Progenitor cell of endocrine pancreas (in vitro differentiated cells): Measurements from ENCODE around the gene VCAN. TPM values are rescaled to one million over a fixed set of nuclear protein-coding genes. Genes with fewer than 3 reads are reported as not detected.

Experiments used
- DNase-seq: peaks from one replicate; pipeline ENCODE4 v3.0.0; 2021; ENCODE audit warnings: low spot score; ENCODE audit not compliant: unreplicated experiment
- H3K27ac Mint-ChIP-seq: 2 replicates; pipeline ENCODE4 v1.8.0; 2021; ENCODE audit warnings: mild to moderate bottlenecking, moderate library complexity, mixed read lengths
- H3K27me3 Mint-ChIP-seq: 2 replicates; pipeline ENCODE4 v1.8.0; 2021; ENCODE audit warnings: mixed read lengths
- H3K36me3 Mint-ChIP-seq: 2 replicates; pipeline ENCODE4 v1.8.0; 2022; ENCODE audit warnings: mixed read lengths; ENCODE audit not compliant: insufficient read depth
- H3K4me1 Mint-ChIP-seq: 2 replicates; pipeline ENCODE4 v1.8.0; 2021; ENCODE audit warnings: low read depth, mixed read lengths
- H3K4me3 Mint-ChIP-seq: 2 replicates; pipeline ENCODE4 v1.8.0; 2021; ENCODE audit warnings: low read depth, mild to moderate bottlenecking, moderate library complexity, mixed read lengths
- H3K9me3 Mint-ChIP-seq: 2 replicates; pipeline ENCODE4 v1.8.0; 2021; ENCODE audit warnings: low read depth, mixed read lengths
- total RNA-seq: library from RNA; stranded (reverse); gene quantifications from 2 replicates; pipeline ENCODE4 v1.2.1, GENCODE V29; 2021
- TF ChIP-seq, protein P1 (sequence below): fragments of 200-600 bp; sonication (generic); IDR thresholded peaks from one replicate; pipeline ENCODE4 v1.5.0; 2021; ENCODE audit warnings: antibody characterized with exemption, mild to moderate bottlenecking; ENCODE audit not compliant: unreplicated experiment

VCAN gene
- total RNA-seq, 1 donor from 2014 or later, result 673 TPM

DNA sequence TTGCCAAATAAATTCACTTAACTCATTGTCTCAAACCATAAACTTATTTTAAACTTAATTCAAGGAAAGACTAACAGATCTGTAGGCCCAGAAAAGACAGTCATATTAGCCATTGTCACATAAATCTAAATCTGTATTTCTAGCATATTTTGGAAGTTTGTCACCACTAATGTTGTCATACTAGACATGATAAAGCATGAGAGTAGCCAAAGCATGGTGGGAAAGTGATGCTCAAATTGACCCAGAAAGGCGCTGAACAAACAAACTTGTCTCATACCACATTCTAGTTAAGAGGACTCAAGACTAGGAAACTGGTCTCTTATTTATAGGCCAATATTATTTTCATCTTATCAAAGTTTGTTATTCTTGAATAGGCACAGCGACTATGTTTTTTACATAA lies 99.4 kb downstream of the VCAN start:
- Mint-ChIP-seq H3K27ac (no peak overlapping the region), H3K27me3 (no peaks in the 10 kb centered on the region), H3K9me3 (peaks cover 6% of the 10 kb centered on the region), H3K4me1 (peaks cover 10% of the 10 kb centered on the region), H3K4me3 (no peak overlapping the region), H3K36me3 (peaks cover 60% of the 10 kb centered on the region)
- TF ChIP-seq, protein P1, sequence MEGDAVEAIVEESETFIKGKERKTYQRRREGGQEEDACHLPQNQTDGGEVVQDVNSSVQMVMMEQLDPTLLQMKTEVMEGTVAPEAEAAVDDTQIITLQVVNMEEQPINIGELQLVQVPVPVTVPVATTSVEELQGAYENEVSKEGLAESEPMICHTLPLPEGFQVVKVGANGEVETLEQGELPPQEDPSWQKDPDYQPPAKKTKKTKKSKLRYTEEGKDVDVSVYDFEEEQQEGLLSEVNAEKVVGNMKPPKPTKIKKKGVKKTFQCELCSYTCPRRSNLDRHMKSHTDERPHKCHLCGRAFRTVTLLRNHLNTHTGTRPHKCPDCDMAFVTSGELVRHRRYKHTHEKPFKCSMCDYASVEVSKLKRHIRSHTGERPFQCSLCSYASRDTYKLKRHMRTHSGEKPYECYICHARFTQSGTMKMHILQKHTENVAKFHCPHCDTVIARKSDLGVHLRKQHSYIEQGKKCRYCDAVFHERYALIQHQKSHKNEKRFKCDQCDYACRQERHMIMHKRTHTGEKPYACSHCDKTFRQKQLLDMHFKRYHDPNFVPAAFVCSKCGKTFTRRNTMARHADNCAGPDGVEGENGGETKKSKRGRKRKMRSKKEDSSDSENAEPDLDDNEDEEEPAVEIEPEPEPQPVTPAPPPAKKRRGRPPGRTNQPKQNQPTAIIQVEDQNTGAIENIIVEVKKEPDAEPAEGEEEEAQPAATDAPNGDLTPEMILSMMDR, result no peak
- no peak for DNase-seq

DNA sequence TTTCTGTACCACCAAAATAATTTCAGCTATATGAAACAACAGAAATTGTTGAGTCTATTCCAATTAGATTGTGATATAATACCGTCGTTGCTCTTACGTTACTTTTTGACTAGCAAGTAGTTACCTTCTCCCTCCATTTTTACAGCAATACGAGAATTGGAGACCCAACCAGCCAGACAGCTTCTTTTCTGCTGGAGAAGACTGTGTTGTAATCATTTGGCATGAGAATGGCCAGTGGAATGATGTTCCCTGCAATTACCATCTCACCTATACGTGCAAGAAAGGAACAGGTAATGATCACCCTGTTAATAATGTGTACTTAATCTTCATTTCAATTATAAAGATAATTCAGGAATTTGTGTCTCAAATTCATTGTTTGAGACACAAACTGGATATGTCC lies 100.7 kb downstream of the VCAN start:
- Mint-ChIP-seq H3K27me3 (no peaks in the 10 kb centered on the region), H3K27ac (no peak overlapping the region), H3K9me3 (peaks cover 20% of the 10 kb centered on the region), H3K4me3 (no peak overlapping the region), H3K4me1 (peaks cover 6% of the 10 kb centered on the region), H3K36me3 (peaks cover 62% of the 10 kb centered on the region)
- DNase-seq, result no peak
- TF ChIP-seq, protein P1, result no peak

GRCh38 chr5:83576341-83576740 lies 104.8 kb downstream of the VCAN start:
- peaks cover 63% of the 10 kb centered on the region for H3K36me3 Mint-ChIP-seq
- H3K4me1 Mint-ChIP-seq, result peaks cover 9% of the 10 kb centered on the region
- no peak overlapping the region for H3K4me3 Mint-ChIP-seq
- no peaks in the 10 kb centered on the region for H3K27me3 Mint-ChIP-seq
- H3K9me3 Mint-ChIP-seq, result peaks cover 33% of the 10 kb centered on the region
- DNase-seq, result no peak
- H3K27ac Mint-ChIP-seq, result peak overlapping the region; percentile 33
- TF ChIP-seq, protein P1, result no peak

DNA sequence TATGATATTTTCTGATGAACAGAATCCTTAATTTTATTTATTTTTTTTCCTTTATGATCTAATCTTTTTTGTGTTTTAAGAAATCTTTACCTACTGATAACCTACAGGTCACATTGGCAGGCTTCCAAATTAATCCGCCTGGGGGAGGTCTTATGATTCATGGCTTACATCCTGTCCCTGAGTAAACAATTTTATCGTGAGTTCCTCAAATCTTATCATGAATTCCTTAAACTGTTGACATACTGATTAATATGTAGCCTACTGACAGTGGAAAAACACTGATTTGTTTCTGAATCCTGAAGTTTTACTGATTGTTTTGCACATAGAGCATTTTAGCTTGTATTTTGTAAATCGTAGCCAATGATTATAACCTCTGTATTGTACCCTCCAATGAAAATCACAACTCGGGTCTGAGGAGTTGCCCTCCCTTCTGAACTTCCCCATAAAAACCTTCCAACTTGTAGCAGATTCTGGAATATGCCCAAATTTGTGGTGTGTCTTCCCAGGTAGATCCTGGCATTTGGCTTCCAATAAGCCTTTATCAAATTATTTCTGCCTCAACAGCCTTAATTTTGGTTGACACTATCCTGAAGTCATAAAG lies 105.6 kb downstream of the VCAN start:
- H3K36me3 Mint-ChIP-seq, result peaks cover 69% of the 10 kb centered on the region
- H3K27me3 Mint-ChIP-seq, result no peaks in the 10 kb centered on the region

DNA sequence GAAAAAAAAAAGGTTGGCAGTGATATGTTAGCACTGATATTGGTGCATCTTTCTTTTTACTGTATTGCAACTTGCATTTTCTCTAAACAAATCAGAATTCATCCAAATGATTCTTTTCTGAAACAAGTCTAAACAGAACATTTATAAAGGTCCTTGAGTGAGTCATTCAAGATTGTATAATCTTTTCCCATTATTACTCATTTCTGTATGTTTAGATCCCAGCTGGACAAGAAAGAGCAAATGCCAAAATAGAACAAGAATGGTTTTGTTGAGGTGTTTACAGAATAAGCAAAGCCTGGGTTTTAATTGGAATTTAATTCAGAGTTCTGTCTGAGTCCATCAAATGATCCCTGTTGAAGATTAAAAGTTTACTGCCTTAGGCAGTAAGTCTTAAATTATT lies 112.3 kb downstream of the VCAN start:
- TF ChIP-seq, protein P1, result no peak
- Mint-ChIP-seq H3K4me1 (no peaks in the 10 kb centered on the region), H3K4me3 (no peak overlapping the region), H3K27ac (no peak overlapping the region), H3K27me3 (no peaks in the 10 kb centered on the region), H3K36me3 (peaks cover 27% of the 10 kb centered on the region), H3K9me3 (peaks cover 2% of the 10 kb centered on the region)
- DNase-seq, result no peak

More for the DNA sequence above, 105.6 kb downstream of the VCAN start:
- peaks cover 9% of the 10 kb centered on the region for H3K4me1 Mint-ChIP-seq
- TF ChIP-seq, protein P1, result no peak
- H3K4me3 Mint-ChIP-seq, result no peak overlapping the region
- H3K27ac Mint-ChIP-seq, result peak overlapping the region; percentile 85
- peaks cover 33% of the 10 kb centered on the region for H3K9me3 Mint-ChIP-seq
- DNase-seq, result no peak
